Fibroblast of lung (primary cell): ENCODE measurements around the gene ST6GALNAC6.

Source experiments
- CTCF ChIP-seq, 2 donors: IDR thresholded peaks in 1 of 2; conservative IDR thresholded peaks in 1 of 2; 1 replicate in 1 of 2; 2 replicates in 1 of 2; pipeline ENCODE4 v1.5.1; 2011 to 2012; ENCODE audit warnings: low read length in 2 of 2, control low read depth in 1 of 2, inconsistent platforms in 1 of 2, low read depth in 1 of 2, mild to moderate bottlenecking in 1 of 2
- EZH2 ChIP-seq: IDR thresholded peaks from 2 replicates; pipeline ENCODE4 v1.5.1; 2012; ENCODE audit warnings: low read length, control low read depth, mild to moderate bottlenecking; ENCODE audit errors: missing control alignments

- no peak for TF ChIP-seq EZH2
- no peak for TF ChIP-seq CTCF (conservative IDR thresholded peaks at IDR 0.05 in 1 of 2, IDR thresholded peaks at IDR 0.05 in 1 of 2; ENCODE audit: low read depth in 1 of 2, low read length in 2 of 2)
Measured at GRCh38 chr9:127892831-127893230, 6.6 kb downstream of the ST6GALNAC6 start.
